AG04449 (cell line): ENCODE results near the gene CCL17.

Experiments used
- CTCF ChIA-PET: fragments of 350-600 bp; formaldehyde crosslinking; extraction: SDS; loops from one replicate; lab custom pipeline; 2021; ENCODE audit warnings: antibody characterized with exemption; lab: Yijun Ruan, JAX
- POLR2A ChIA-PET: fragments of 400-600, 350-600 bp; formaldehyde crosslinking; extraction: SDS; loops from one replicate; lab custom pipeline; 2020; ENCODE audit warnings: antibody characterized with exemption, inconsistent platforms; lab: Yijun Ruan, JAX
- DNase-seq: peaks from one replicate; pipeline ENCODE4 v3.0.0-alpha.2; 2010; ENCODE audit warnings: low read depth, low spot score
- H3K4me3 ChIP-seq: 2 replicates; pipeline ENCODE4 v1.5.1; 2011; ENCODE audit warnings: low read depth, mild to moderate bottlenecking, control low read depth, low read length
- TF ChIP-seq, protein P1 (sequence below): IDR thresholded peaks from one replicate; pipeline ENCODE4 v1.5.1; 2011; ENCODE audit warnings: mild to moderate bottlenecking, moderate library complexity, low read length, control low read depth, inconsistent platforms; ENCODE audit not compliant: insufficient read depth; ENCODE audit errors: missing control alignments

Gene CCL17

DNA sequence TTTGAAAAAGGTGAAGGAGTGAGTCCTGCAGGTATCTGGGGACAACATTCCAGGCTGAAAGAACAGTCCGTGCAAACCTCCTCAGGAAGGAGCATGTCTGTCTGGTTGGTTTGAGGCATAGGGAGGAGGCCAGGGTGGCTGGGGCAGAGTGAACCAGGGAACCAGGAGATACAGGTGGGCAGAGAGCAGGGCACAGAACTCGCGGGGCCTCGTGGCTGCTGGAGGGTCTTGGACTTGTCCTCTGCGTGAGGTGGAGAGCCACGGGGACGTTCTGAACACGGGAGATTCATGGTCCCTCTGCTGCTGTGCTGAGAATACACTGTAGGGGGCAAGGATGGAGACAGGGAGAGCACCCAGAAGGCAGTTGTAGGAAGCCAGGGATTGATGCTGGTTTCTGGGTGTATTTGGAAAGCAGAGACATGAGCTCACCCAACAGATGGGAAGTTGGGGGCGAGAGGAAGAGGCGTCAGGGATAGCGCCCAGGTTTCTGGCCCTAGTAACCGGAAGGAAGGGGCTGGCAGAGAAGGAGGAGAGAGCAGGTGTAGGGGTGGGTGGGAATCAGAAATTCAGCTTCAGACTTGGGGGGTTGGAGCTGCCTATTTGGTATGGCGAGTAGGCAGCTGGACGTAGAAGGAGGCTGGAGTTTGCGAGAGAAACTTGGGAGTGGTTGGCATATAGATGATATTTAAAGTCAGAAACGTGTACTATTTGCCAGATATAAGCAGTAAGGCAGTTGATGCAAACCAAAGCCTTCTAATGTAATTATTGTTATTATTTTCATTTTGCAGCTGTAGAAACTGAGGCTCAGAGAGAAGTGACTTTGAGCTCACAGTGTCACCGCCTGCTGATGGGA lies at the start of gene CCL17:
TSS of gene CCL17 (plus strand) at position 803 of the 853 bp plus-strand sequence. CDS start 9,166 bp downstream, outside the sequence.
- TF ChIP-seq, protein P1, sequence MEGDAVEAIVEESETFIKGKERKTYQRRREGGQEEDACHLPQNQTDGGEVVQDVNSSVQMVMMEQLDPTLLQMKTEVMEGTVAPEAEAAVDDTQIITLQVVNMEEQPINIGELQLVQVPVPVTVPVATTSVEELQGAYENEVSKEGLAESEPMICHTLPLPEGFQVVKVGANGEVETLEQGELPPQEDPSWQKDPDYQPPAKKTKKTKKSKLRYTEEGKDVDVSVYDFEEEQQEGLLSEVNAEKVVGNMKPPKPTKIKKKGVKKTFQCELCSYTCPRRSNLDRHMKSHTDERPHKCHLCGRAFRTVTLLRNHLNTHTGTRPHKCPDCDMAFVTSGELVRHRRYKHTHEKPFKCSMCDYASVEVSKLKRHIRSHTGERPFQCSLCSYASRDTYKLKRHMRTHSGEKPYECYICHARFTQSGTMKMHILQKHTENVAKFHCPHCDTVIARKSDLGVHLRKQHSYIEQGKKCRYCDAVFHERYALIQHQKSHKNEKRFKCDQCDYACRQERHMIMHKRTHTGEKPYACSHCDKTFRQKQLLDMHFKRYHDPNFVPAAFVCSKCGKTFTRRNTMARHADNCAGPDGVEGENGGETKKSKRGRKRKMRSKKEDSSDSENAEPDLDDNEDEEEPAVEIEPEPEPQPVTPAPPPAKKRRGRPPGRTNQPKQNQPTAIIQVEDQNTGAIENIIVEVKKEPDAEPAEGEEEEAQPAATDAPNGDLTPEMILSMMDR: no peak
- ChIA-PET POLR2A (no interaction called here), CTCF (interaction anchor here (0.8 to 3.8 kb wide), 4 partner anchors 14 to 103 kb away, joined by 3 to 56 read pairs (median 4); no protein-coding TSS in a partner anchor)
- DNase-seq: no peak
- H3K4me3 ChIP-seq: no peak within 1 kb of the TSS

- TF ChIP-seq, protein P1: no peak
- ChIA-PET CTCF (interaction anchor here (0.9 kb wide), 1 partner anchor 62 kb away, joined by 3 read pairs; no protein-coding TSS in a partner anchor), POLR2A (no interaction called here)
- DNase-seq: no peak
- H3K4me3 ChIP-seq: no peak overlapping the region
Observed at GRCh38 chr16:57355898-57356414, 48.6 kb upstream of the CCL17 start.

DNA sequence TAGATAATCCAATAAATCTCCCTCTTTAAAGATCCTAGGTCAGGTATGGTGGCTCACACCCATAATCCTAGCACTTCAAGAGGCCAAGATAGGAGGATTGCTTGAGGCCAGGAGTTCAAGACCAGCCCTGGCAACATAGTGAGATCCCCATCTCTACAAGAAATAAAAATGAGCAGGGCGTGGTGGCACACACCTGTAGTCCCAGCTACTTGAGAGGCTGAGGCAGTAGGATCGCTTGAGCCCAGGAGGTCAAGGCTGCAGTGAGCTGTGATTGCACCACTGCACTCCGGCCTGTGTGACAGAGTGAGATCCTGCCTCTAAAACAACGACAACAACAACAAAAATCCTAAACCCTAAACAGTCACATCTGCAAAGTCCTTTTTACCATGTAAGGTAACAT lies 48.0 kb upstream of the CCL17 start:
- POLR2A ChIA-PET: no interaction called here
- TF ChIP-seq, protein P1: no peak
- H3K4me3 ChIP-seq: no peak overlapping the region
- CTCF ChIA-PET: interaction anchor here (0.9 kb wide), 1 partner anchor 61 kb away, joined by 3 read pairs; no protein-coding TSS in a partner anchor
- DNase-seq: no peak

- TF ChIP-seq, protein P1: no peak
- no peak for DNase-seq
- ChIA-PET CTCF (no interaction called here), POLR2A (no interaction called here)
- H3K4me3 ChIP-seq: no peak overlapping the region
Observed at GRCh38 chr16:57357330-57358085, 47.1 kb upstream of the CCL17 start.

GRCh38 chr16:57358086-57358420 lies 46.5 kb upstream of the CCL17 start:
- TF ChIP-seq, protein P1: no peak
- ChIA-PET POLR2A (no interaction called here), CTCF (no interaction called here)
- H3K4me3 ChIP-seq: no peak overlapping the region
- no peak for DNase-seq
